MV-4-11 (cell line): ENCODE results near the gene GALC.

Experiments
- DNase-seq: peaks from one replicate; lab custom pipeline; 2025; lab: John Stamatoyannopoulos, UW

The GALC gene

GRCh38 chr14:87955501-87955900 is 37.5 kb downstream of the GALC start:
- peak; percentile 41 for DNase-seq

GRCh38 chr14:87952307-87953094 is 40.5 kb downstream of the GALC start:
- DNase-seq, result peak; percentile 4

- peak; percentile 32 for DNase-seq
Observed at GRCh38 chr14:87944987-87945604, 47.9 kb downstream of the GALC start.

GRCh38 chr14:87940894-87941293 is 52.1 kb downstream of the GALC start:
- no peak for DNase-seq

- no peak for DNase-seq
Observed at GRCh38 chr14:87940382-87940781, 52.6 kb downstream of the GALC start.

GRCh38 chr14:87935886-87936285 is 57.1 kb downstream of the GALC start:
- DNase-seq, result no peak

GRCh38 chr14:87935081-87935828 is 57.7 kb downstream of the GALC start:
- no peak for DNase-seq

GRCh38 chr14:87934185-87934584 is 58.8 kb downstream of the GALC start:
- DNase-seq, result no peak

- no peak for DNase-seq
Observed at GRCh38 chr14:87916886-87917275, 76.1 kb downstream of the GALC start.

- DNase-seq, result no peak
Observed at GRCh38 chr14:87916103-87916885, 76.7 kb downstream of the GALC start.

GRCh38 chr14:87908550-87908949 is 84.4 kb downstream of the GALC start:
- DNase-seq, result no peak

- DNase-seq, result no peak
Observed at GRCh38 chr14:87901652-87902051, 91.3 kb downstream of the GALC start.

GRCh38 chr14:87901236-87901635 is 91.7 kb downstream of the GALC start:
- DNase-seq, result no peak

- DNase-seq, result no peak
Observed at GRCh38 chr14:87899228-87899627, 93.8 kb downstream of the GALC start.

GRCh38 chr14:87898301-87898700 is 94.7 kb downstream of the GALC start:
- peak; percentile 29 for DNase-seq

- peak; percentile 31 for DNase-seq
Observed at GRCh38 chr14:87896393-87897380, 96.3 kb downstream of the GALC start.

GRCh38 chr14:87894920-87895319 is 98.1 kb downstream of the GALC start:
- no peak for DNase-seq

- DNase-seq, result no peak
Observed at GRCh38 chr14:87892763-87893162, 100.2 kb downstream of the GALC start.

GRCh38 chr14:87888136-87888999 is 104.6 kb downstream of the GALC start:
- peak; percentile 18 for DNase-seq

GRCh38 chr14:87883750-87884149 is 109.2 kb downstream of the GALC start:
- DNase-seq, result no peak
